NCI-H69 (cell line): ENCODE results near the gene MTCH2.
A peak's percentile ranks its signal among the peaks of the same experiment; 100 is the strongest.
"Not testable (repeated sequence)": the region's sequence is repeated elsewhere in the genome, so short reads cannot be mapped to it uniquely, and the experiment has no call there.

ENCODE experiments used
- DNase-seq: peaks from one replicate; lab custom pipeline; 2025; lab: John Stamatoyannopoulos, UW

The MTCH2 gene

GRCh38 chr11:47636331-47636730 lies 6.0 kb downstream of the MTCH2 start:
- not testable (repeated sequence) for DNase-seq

- no peak for DNase-seq
Observed at GRCh38 chr11:47631473-47631872, 10.9 kb downstream of the MTCH2 start.

GRCh38 chr11:47628026-47628425 lies 14.3 kb downstream of the MTCH2 start:
- no peak for DNase-seq

GRCh38 chr11:47626234-47626633 lies 16.1 kb downstream of the MTCH2 start:
- no peak for DNase-seq

- DNase-seq = no peak
Observed at GRCh38 chr11:47620836-47621378, 21.5 kb downstream of the MTCH2 start.

- DNase-seq = no peak
Observed at GRCh38 chr11:47617417-47617809, 24.9 kb downstream of the MTCH2 start.

- peak; percentile 53 for DNase-seq
Observed at GRCh38 chr11:47616726-47617416, 25.5 kb downstream of the MTCH2 start.

GRCh38 chr11:47615249-47615648 lies 27.1 kb downstream of the MTCH2 start:
- no peak for DNase-seq

- DNase-seq = no peak
Observed at GRCh38 chr11:47611348-47611794, 31.0 kb downstream of the MTCH2 start.

- DNase-seq = no peak
Observed at GRCh38 chr11:47609675-47610074, 32.7 kb downstream of the MTCH2 start.

GRCh38 chr11:47607380-47607779 lies 35.0 kb downstream of the MTCH2 start:
- DNase-seq = no peak

GRCh38 chr11:47606731-47607130 lies 35.6 kb downstream of the MTCH2 start:
- peak; percentile 16 for DNase-seq

- no peak for DNase-seq
Observed at GRCh38 chr11:47605921-47606320, 36.4 kb downstream of the MTCH2 start.

- DNase-seq = no peak
Observed at GRCh38 chr11:47603295-47603694, 39.1 kb downstream of the MTCH2 start.

GRCh38 chr11:47599902-47600301 lies 42.5 kb downstream of the MTCH2 start:
- no peak for DNase-seq

- no peak for DNase-seq
Observed at GRCh38 chr11:47595967-47596366, 46.4 kb downstream of the MTCH2 start.

- DNase-seq = no peak
Observed at GRCh38 chr11:47595029-47595428, 47.3 kb downstream of the MTCH2 start.

GRCh38 chr11:47593934-47594855 lies 48.2 kb downstream of the MTCH2 start, which contains the start of gene C1QTNF4:
C1QTNF4 (minus strand) TSS chr11:47594411; CDS start chr11:47590810, 3,601 bp downstream.
- DNase-seq = peak; percentile 46

- no peak for DNase-seq
Observed at GRCh38 chr11:47593492-47593933, 48.8 kb downstream of the MTCH2 start.

GRCh38 chr11:47592970-47593369 lies 49.4 kb downstream of the MTCH2 start:
- no peak for DNase-seq

- DNase-seq = no peak
Observed at GRCh38 chr11:47592251-47592650, 50.1 kb downstream of the MTCH2 start.

- DNase-seq = no peak
Observed at GRCh38 chr11:47591764-47592163, 50.6 kb downstream of the MTCH2 start.
